ENCODE data around the gene IL1RAPL2. TPM values are rescaled to one million over a fixed set of nuclear protein-coding genes. Genes with fewer than 3 reads are reported as not detected.

IL1RAPL2 gene
- total RNA-seq, 1 donor from 2014 or later = not detected

GRCh38 chrX:105564501-105564900 is 998.5 kb downstream of the IL1RAPL2 start:
- Histone ChIP-seq H3K27me3 (no peaks in the 10 kb centered on the region), H3K4me1 (no peaks in the 10 kb centered on the region), H3K9me3 (no peaks in the 10 kb centered on the region), H3K4me3 (no peak overlapping the region), H3K36me3 (no peaks in the 10 kb centered on the region), H3K27ac (no peak overlapping the region)
- TF ChIP-seq, protein P1, sequence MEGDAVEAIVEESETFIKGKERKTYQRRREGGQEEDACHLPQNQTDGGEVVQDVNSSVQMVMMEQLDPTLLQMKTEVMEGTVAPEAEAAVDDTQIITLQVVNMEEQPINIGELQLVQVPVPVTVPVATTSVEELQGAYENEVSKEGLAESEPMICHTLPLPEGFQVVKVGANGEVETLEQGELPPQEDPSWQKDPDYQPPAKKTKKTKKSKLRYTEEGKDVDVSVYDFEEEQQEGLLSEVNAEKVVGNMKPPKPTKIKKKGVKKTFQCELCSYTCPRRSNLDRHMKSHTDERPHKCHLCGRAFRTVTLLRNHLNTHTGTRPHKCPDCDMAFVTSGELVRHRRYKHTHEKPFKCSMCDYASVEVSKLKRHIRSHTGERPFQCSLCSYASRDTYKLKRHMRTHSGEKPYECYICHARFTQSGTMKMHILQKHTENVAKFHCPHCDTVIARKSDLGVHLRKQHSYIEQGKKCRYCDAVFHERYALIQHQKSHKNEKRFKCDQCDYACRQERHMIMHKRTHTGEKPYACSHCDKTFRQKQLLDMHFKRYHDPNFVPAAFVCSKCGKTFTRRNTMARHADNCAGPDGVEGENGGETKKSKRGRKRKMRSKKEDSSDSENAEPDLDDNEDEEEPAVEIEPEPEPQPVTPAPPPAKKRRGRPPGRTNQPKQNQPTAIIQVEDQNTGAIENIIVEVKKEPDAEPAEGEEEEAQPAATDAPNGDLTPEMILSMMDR (IDR thresholded peaks at IDR 0.05) = no peak
- intact Hi-C loops (cut with DNase I) = no loop called here
- no peak for ATAC-seq
- DNase-seq = no peak

DNA sequence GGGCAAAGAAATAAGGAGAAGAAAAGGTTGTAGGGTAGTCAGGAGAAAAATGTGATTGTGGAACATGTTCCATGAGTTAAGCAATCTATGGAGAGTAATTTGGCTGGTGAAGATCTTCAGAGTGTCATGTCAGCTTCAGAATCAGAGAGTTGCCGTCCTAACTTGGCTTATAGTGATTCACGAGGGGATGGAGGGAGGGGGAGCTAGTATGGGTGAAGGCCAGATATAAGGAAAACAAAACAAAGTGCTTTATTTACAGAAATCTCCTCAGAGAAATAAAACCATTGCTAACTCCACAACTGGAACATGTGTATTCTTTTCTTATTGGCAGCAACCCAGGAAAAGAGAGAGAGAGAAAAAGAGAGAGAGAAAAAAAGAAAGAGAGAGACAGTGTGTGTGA is 999.9 kb downstream of the IL1RAPL2 start:
- H3K4me3 ChIP-seq = no peak overlapping the region
- H3K36me3 ChIP-seq = no peaks in the 10 kb centered on the region
- ATAC-seq (no peak), DNase-seq (no peak)
- intact Hi-C loops (cut with DNase I) = no loop called here
- no peaks in the 10 kb centered on the region for H3K9me3 ChIP-seq
- H3K27me3 ChIP-seq = no peaks in the 10 kb centered on the region
- TF ChIP-seq, protein P1 (IDR thresholded peaks at IDR 0.05) = no peak
- H3K4me1 ChIP-seq = no peaks in the 10 kb centered on the region
- no peak overlapping the region for H3K27ac ChIP-seq

- H3K27ac ChIP-seq = no peak overlapping the region
- ATAC-seq = no peak
- TF ChIP-seq, protein P1 (IDR thresholded peaks at IDR 0.05) = no peak
- intact Hi-C loops (cut with DNase I) = no loop called here
- DNase-seq = no peak
- no peaks in the 10 kb centered on the region for H3K4me1 ChIP-seq
- H3K9me3 ChIP-seq = no peaks in the 10 kb centered on the region
- no peak overlapping the region for H3K4me3 ChIP-seq
- no peaks in the 10 kb centered on the region for H3K36me3 ChIP-seq
- H3K27me3 ChIP-seq = no peaks in the 10 kb centered on the region
Measured at GRCh38 chrX:105567082-105567481, 1001.1 kb downstream of the IL1RAPL2 start.

- Histone ChIP-seq H3K36me3 (no peaks in the 10 kb centered on the region), H3K9me3 (no peaks in the 10 kb centered on the region), H3K4me3 (no peak overlapping the region), H3K27me3 (no peaks in the 10 kb centered on the region), H3K27ac (no peak overlapping the region), H3K4me1 (no peaks in the 10 kb centered on the region)
- DNase-seq = no peak
- TF ChIP-seq, protein P1 (IDR thresholded peaks at IDR 0.05) = no peak
- intact Hi-C loops (cut with DNase I) = no loop called here
- no peak for ATAC-seq
Measured at GRCh38 chrX:105608745-105609144, 1042.7 kb downstream of the IL1RAPL2 start.

- DNase-seq (no peak), ATAC-seq (no peak)
- intact Hi-C loops (cut with DNase I) = no loop called here
- TF ChIP-seq, protein P1 (IDR thresholded peaks at IDR 0.05) = no peak
- H3K4me1 ChIP-seq = no peaks in the 10 kb centered on the region
- no peak overlapping the region for H3K27ac ChIP-seq
- no peaks in the 10 kb centered on the region for H3K36me3 ChIP-seq
- H3K4me3 ChIP-seq = no peak overlapping the region
- H3K9me3 ChIP-seq = no peaks in the 10 kb centered on the region
- no peaks in the 10 kb centered on the region for H3K27me3 ChIP-seq
Measured at GRCh38 chrX:105609530-105609929, 1043.5 kb downstream of the IL1RAPL2 start.

DNA sequence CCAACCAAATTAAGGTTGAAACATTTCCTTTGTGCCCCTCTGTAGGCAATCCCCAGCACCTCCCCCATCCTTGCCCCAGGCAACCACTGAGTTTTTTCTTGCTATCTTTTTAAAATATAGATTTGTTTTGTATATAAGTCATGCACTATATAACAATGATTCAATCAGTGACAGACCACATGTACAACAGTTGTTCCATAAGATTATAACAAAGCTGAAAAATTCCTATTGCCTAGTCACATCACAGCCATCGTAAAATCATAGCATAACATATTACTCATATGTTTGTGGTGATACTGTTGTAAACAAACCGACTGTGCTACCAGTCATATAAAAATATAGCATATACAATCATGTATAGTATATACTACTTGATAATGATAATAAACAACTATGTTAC is 1044.4 kb downstream of the IL1RAPL2 start:
- Histone ChIP-seq H3K4me1 (no peaks in the 10 kb centered on the region), H3K27me3 (no peaks in the 10 kb centered on the region), H3K36me3 (no peaks in the 10 kb centered on the region), H3K27ac (no peak overlapping the region), H3K9me3 (no peaks in the 10 kb centered on the region), H3K4me3 (no peak overlapping the region)
- TF ChIP-seq, protein P1 (IDR thresholded peaks at IDR 0.05) = no peak
- ATAC-seq (no peak), DNase-seq (no peak)
- intact Hi-C loops (cut with DNase I) = no loop called here
